ENCODE measurements around the gene A4GALT.
"Not testable (repeated sequence)": the region's sequence is repeated elsewhere in the genome, so short reads cannot be mapped to it uniquely, and the experiment has no call there.

DNA sequence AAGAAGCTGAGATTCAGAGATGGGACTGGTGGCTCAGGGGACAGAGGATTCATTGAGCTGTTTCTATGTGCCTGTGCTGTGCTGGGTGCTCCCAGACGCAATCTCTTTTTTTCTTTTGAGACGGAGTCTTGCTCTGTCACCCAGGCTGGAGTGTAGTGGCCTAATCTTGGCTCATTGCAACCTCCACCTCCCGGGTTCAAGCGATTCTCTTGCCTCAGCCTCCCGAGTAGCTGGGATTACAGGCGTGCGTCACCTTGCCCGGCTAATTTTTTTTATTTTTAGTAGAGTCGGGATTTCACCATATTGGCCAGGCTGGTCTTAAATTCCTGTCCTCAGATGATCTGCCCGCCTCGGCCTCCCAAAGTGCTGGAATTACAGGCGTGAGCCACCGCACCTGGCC lies 47.6 kb downstream of the A4GALT start:
- TF ChIP-seq POLR2A (IDR thresholded peaks at IDR 0.05; ENCODE audit: low read depth, low read length); TAF1 (IDR thresholded peaks at IDR 0.05; ENCODE audit: borderline replicate concordance, low read depth, low read length): not testable (repeated sequence)

Measured in GM12892 (cell line).